ENCODE measurements around the gene PDZD2. TPM values are rescaled to one million over a fixed set of nuclear protein-coding genes. Genes with fewer than 3 reads are reported as not detected.

PDZD2 gene
- total RNA-seq, 3 donors from 2014 or later: 1.8 to 10.1 (median 2.1) TPM

DNA sequence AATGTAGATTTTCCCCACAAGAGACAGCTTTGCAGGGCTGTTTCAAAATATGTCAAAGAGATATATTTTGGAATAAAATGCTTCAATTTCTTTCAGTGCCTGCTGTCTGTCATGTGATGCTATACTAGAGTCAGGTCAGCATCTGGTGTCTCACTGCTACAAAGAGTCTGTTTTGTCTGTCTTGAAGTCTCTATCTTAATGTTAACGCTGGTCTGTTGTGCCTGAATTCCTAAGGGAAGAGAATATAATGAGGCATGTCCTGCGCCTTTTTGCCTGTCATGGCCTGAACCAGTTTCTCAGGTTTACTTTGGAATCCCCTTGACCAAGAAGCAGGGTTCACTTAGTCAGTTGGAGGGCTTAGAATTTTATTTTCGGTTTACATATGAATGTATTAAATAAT lies 176.4 kb downstream of the PDZD2 start:
- no peak overlapping the region for H3K4me3 ChIP-seq
- no peaks in the 10 kb centered on the region for H3K4me1 ChIP-seq (ENCODE audit: low read depth)
- TF ChIP-seq, protein P1, sequence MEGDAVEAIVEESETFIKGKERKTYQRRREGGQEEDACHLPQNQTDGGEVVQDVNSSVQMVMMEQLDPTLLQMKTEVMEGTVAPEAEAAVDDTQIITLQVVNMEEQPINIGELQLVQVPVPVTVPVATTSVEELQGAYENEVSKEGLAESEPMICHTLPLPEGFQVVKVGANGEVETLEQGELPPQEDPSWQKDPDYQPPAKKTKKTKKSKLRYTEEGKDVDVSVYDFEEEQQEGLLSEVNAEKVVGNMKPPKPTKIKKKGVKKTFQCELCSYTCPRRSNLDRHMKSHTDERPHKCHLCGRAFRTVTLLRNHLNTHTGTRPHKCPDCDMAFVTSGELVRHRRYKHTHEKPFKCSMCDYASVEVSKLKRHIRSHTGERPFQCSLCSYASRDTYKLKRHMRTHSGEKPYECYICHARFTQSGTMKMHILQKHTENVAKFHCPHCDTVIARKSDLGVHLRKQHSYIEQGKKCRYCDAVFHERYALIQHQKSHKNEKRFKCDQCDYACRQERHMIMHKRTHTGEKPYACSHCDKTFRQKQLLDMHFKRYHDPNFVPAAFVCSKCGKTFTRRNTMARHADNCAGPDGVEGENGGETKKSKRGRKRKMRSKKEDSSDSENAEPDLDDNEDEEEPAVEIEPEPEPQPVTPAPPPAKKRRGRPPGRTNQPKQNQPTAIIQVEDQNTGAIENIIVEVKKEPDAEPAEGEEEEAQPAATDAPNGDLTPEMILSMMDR (IDR thresholded peaks at IDR 0.05): no peak
- H3K9me3 ChIP-seq: no peaks in the 10 kb centered on the region
- intact Hi-C loops (cut with DNase I, micrococcal nuclease): no loop called here
- H3K36me3 ChIP-seq (ENCODE audit: low read depth): no peaks in the 10 kb centered on the region
- DNase-seq: no peak
- no peak for ATAC-seq

DNA sequence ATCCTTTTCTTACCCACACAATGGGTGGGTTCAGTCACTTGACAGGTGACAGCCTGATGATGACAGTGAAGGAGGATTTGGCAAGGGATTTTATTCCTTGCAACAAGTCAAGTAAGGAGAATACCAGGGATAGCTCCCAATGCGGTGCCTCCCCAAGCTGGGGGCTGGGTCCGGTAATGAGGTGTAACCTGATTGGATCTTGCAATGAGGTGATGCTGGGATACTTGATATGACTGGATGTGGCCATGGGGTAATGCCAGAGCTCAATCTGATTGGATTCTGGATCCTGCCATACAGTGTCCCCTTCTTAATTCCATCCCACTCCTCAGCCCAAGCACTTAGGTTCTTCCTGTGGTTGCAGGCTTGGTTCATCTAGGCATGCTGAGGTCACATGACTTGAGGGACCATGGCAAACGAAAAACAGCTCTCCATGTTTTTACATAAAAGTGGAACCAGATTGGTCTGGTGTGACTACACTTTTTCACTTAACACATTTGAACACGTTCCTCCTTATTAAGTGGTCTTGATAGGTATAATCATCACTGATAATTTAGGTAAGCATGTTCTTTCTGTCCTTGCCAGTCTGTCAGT lies 181.1 kb downstream of the PDZD2 start:
- no peaks in the 10 kb centered on the region for H3K36me3 ChIP-seq (ENCODE audit: low read depth)
- ATAC-seq (no peak), DNase-seq (no peak)
- H3K9me3 ChIP-seq: no peaks in the 10 kb centered on the region
- intact Hi-C loops (cut with DNase I, micrococcal nuclease): no loop called here
- TF ChIP-seq, protein P1 (IDR thresholded peaks at IDR 0.05): no peak
- no peak overlapping the region for H3K4me3 ChIP-seq
- no peaks in the 10 kb centered on the region for H3K4me1 ChIP-seq (ENCODE audit: low read depth)

DNA sequence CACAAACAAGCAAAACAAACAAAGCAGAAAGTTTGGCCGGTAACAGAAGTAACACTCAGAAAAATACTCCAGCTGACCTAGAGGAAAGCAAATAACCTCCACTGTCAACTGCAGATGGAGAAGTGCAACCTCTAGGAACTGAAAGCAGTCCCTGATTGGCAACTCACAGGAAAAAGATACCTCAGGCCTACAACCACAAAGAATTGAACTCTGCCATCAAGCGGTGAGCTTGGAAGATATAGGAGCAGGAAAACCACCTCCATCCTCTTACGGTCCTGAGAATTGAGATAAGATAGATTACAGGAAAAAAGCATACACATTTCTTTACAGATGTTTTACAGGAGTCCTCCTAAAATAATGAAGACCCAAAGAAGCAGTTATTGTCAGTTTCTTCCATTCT lies 184.5 kb downstream of the PDZD2 start:
- intact Hi-C loops (cut with DNase I, micrococcal nuclease): no loop called here
- H3K4me3 ChIP-seq: no peak overlapping the region
- DNase-seq: no peak
- no peaks in the 10 kb centered on the region for H3K4me1 ChIP-seq (ENCODE audit: low read depth)
- no peak for ATAC-seq
- H3K9me3 ChIP-seq: no peaks in the 10 kb centered on the region
- H3K36me3 ChIP-seq (ENCODE audit: low read depth): no peaks in the 10 kb centered on the region
- TF ChIP-seq, protein P1 (IDR thresholded peaks at IDR 0.05): no peak

DNA sequence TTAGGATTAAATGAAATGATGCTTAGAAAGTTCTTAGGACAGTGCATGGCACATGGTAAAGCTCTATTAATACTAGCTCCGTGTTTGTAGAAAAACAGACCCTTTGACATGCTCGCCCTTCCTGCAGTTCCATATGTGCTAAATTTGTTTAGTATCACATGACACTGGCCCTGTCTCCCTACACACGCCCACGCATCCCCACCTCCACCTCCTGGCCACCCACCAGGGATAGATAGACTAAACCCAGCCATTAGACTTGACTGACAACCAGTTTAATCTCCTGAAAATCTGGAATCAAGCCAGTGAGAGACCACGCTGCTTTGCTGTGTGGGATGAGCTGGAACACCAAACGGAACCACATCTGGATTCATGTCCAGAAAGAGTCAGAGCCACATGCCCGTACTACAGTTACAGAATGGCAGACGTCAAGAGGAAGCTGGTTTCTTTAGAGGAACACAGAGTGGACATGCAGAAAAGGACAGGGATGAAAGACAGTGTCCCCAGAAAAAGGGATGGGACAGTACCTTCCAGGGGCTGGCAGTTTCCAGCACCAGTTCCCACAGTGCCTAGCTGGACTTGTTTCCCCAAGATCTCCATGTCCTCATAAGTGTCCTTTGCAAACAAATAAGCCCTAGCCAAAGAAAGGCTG lies 186.1 kb downstream of the PDZD2 start:
- Histone ChIP-seq H3K4me1 (ENCODE audit: low read depth) (no peaks in the 10 kb centered on the region), H3K36me3 (ENCODE audit: low read depth) (no peaks in the 10 kb centered on the region), H3K4me3 (no peak overlapping the region), H3K9me3 (no peaks in the 10 kb centered on the region)
- DNase-seq (no peak), ATAC-seq (no peak)
- TF ChIP-seq, protein P1 (IDR thresholded peaks at IDR 0.05): no peak
- intact Hi-C loops (cut with DNase I, micrococcal nuclease): loop anchor here (5.0 kb wide), 1 partner anchor 252 kb away; no protein-coding TSS in a partner anchor

DNA sequence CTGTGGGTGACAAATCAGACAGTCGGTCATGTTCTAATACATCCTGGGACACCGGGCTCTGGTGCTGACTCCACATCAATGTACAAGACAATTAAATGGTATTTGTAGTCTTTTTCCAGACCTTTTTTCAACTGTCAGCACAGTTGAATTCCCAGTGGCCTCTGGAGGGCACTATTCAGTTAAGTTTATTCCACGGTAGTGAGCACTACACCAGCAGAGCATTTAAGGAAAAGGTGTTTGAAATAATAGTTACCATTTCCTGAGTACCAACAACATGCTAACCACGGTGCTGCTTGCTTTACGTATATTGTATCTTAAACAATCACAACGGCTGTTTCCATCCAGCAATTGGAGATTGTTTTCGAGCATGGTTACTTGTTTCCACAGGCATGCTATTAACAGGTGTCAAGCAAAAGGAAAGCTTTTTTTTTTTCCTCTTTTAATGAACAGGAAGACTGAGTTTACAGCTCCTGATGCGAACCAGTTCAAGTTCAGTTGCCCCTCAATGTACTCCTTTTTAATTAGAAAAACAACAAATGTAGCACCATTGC lies 186.7 kb downstream of the PDZD2 start:
- TF ChIP-seq, protein P1 (IDR thresholded peaks at IDR 0.05): peak; percentile 28
- no peak overlapping the region for H3K4me3 ChIP-seq
- DNase-seq (peak in 1 of 3 donors; percentile 71), ATAC-seq (peak; percentile 51)
- no peaks in the 10 kb centered on the region for H3K9me3 ChIP-seq
- no peaks in the 10 kb centered on the region for H3K36me3 ChIP-seq (ENCODE audit: low read depth)
- intact Hi-C loops (cut with DNase I, micrococcal nuclease): loop anchor here (5.0 kb wide), 1 partner anchor 252 kb away; no protein-coding TSS in a partner anchor
- no peaks in the 10 kb centered on the region for H3K4me1 ChIP-seq (ENCODE audit: low read depth)
